ENCODE measurements around the gene RAB11FIP3.

DNA sequence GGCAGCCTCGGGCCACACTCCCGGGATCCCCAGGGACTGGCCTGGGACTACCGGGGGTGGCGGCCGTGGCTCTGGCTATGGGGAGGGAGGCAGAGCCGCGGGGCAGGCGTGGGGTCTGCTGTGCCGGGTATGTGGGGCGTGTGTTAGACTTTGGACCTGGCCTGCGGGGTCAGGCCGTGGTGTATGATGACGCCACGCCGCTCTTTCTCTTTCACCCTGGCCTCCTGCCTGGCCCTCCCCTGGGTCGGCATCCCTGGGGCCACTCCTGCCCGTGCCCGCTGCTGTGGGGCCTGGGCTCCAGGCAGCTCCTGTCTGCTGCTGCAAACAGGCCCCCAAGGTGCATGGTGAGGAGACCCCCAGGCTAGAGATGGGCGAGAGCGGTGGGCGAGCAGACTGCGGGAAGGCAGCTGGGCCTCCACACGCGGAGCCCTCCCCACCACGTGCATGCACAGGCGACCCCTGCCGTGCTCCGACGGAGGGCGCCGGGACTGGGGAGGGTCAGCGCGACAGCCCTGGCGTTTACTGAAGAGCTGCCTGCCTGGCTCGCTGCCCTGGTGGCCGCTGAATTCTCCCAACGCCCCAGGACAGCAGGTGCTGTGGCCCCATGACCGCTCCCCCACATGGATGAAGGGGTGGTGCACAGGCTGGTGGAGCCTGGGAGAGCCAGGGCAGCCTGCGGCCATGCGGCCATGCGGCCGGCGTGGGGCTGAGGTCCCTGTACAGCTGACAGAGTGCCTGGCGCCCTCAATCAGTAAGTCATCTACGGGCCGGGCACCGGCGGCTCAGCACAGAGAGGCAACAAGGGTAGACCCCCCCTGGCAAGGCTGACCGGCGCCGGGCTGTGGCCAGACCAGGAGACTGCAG is 118.1 kb downstream of the RAB11FIP3 start:
- TF ChIP-seq, protein P1, sequence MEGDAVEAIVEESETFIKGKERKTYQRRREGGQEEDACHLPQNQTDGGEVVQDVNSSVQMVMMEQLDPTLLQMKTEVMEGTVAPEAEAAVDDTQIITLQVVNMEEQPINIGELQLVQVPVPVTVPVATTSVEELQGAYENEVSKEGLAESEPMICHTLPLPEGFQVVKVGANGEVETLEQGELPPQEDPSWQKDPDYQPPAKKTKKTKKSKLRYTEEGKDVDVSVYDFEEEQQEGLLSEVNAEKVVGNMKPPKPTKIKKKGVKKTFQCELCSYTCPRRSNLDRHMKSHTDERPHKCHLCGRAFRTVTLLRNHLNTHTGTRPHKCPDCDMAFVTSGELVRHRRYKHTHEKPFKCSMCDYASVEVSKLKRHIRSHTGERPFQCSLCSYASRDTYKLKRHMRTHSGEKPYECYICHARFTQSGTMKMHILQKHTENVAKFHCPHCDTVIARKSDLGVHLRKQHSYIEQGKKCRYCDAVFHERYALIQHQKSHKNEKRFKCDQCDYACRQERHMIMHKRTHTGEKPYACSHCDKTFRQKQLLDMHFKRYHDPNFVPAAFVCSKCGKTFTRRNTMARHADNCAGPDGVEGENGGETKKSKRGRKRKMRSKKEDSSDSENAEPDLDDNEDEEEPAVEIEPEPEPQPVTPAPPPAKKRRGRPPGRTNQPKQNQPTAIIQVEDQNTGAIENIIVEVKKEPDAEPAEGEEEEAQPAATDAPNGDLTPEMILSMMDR (IDR thresholded peaks at IDR 0.05) = no peak
- peak in 1 of 2 donors; percentile 14 for TF ChIP-seq POLR2A (IDR thresholded peaks at IDR 0.05)
